HepG2 (cell line): ENCODE data around the gene SERPIND1. TPM values are rescaled to one million over a fixed set of nuclear protein-coding genes. Genes with fewer than 3 reads are reported as not detected.
A peak's percentile ranks its signal among the peaks of the same experiment; 100 is the strongest.

ENCODE experiments used
- GATAD1 ChIP-seq: IDR thresholded peaks from 2 replicates; pipeline ENCODE4 v1.6.1; 2016; ENCODE audit warnings: missing genetic modification reagents, missing compliant biosample characterization
- HNRNPUL1 ChIP-seq: fragments of 200-400 bp; formaldehyde crosslinking; IDR thresholded peaks from 2 replicates; pipeline ENCODE4 v1.6.1; 2017; ENCODE audit warnings: low read depth, mild to moderate bottlenecking, low read length, moderate library complexity
- JUND ChIP-seq: sonication (generic); formaldehyde crosslinking; IDR thresholded peaks from 2 replicates; pipeline ENCODE4 v1.8.0; 2022; ENCODE audit warnings: mild to moderate bottlenecking, missing genetic modification reagents
- NAIF1 ChIP-seq: sonication (generic); formaldehyde crosslinking; IDR thresholded peaks from 2 replicates; pipeline ENCODE4 v1.5.0; 2020; ENCODE audit warnings: mild to moderate bottlenecking, missing genetic modification reagents, borderline replicate concordance
- SMAD3 ChIP-seq: sonication (generic); formaldehyde crosslinking; IDR thresholded peaks from 2 replicates; pipeline ENCODE4 v1.4.0; 2020; ENCODE audit warnings: missing genetic modification reagents
- SNAPC5 ChIP-seq: sonication (generic); formaldehyde crosslinking; IDR thresholded peaks from 2 replicates; pipeline ENCODE4 v1.8.1; 2023; ENCODE audit warnings: mild to moderate bottlenecking, missing genetic modification reagents, borderline replicate concordance
- TFDP1 ChIP-seq: IDR thresholded peaks from 2 replicates; pipeline ENCODE4 v1.6.1; 2016; ENCODE audit warnings: missing compliant biosample characterization, missing genetic modification reagents, borderline replicate concordance
- ZFP41 ChIP-seq: sonication (generic); formaldehyde crosslinking; IDR thresholded peaks from 2 replicates; pipeline ENCODE4 v1.4.0; 2020; ENCODE audit warnings: mild to moderate bottlenecking, missing genetic modification reagents, borderline replicate concordance
- ZNF24 ChIP-seq: fragments of 450-650 bp; IDR thresholded peaks from 2 replicates; pipeline ENCODE4 v1.6.1; 2017; ENCODE audit warnings: antibody characterized with exemption, mild to moderate bottlenecking
- ZUFSP ChIP-seq: sonication (generic); formaldehyde crosslinking; IDR thresholded peaks from 2 replicates; pipeline ENCODE4 v1.9.0; 2021; ENCODE audit warnings: missing genetic modification reagents, mild to moderate bottlenecking, borderline replicate concordance
- polyA plus RNA-seq, 8 experiments: library from polyadenylated mRNA; depleted of rRNA in 3 of 8; stranded (reverse) in 7 of 8; unstranded in 1 of 8; fragments of >200 nt; fragmentation: Illumina TruSeq in 4 of 8; extraction: Trizol in 4 of 8; gene quantifications; 2 replicates each; pipeline versions ENCODE4 v1.2.1 to v1.2.3, GENCODE V29; 2011 to 2016; ENCODE audit warnings: low read depth in 4 of 8, missing spikeins in 1 of 8, mixed read lengths in 1 of 8; ENCODE audit not compliant: insufficient read depth in 1 of 8
- total RNA-seq, 5 experiments: library from RNA; depleted of rRNA; stranded (reverse); fragments of >200 nt; fragmentation: Illumina TruSeq; extraction: Trizol; gene quantifications; 2 replicates each; pipeline ENCODE4 v1.2.3, GENCODE V29; 2016; ENCODE audit warnings: low read depth in 1 of 5
- TF ChIP-seq, protein P1 (sequence below): sonication (generic); formaldehyde crosslinking; IDR thresholded peaks from 2 replicates; pipeline ENCODE4 v1.4.0; 2020; ENCODE audit warnings: mild to moderate bottlenecking, missing genetic modification reagents
- TF ChIP-seq, protein P2 (sequence below): sonication (generic); formaldehyde crosslinking; IDR thresholded peaks from 2 replicates; pipeline ENCODE4 v1.4.0; 2020; ENCODE audit warnings: missing genetic modification reagents, borderline replicate concordance

Gene SERPIND1
- total and polyA plus RNA-seq, 2 of the 13 experiments (the other 11 are each of a cell fraction or from before 2014, with no cell fraction given) = 111 to 350 TPM

DNA sequence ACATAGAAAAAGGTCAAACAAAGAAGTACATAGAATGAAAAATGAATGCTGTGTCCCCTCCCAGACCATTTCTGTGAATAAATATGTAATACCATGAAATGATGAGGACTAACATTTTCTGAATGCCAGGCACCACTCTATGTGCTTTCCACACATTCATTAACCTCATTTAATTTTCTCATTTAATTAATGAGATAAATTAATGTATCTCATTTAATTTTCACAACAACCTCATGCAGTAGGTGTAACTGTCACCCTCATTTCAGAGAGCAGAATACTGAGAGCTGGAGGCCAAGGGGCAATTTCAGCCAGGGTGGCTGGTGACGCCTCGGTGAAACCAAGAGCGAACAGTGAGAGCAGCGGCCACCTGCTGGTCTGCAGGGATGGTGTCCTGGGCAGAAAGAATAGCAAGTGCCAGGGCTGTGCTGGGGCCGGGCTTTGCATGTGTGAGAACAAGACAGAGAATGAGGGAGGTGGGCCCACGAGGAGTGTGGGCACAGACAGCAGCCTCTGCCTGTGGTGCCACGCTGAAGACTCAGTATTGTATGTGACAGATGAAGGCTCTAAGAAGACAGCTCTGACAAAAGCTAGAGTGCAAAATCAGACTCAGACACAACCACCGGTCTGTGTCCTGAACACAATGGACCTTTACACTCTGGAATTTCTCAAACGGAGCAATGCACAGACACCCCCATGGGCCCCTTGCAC, 1.8 kb upstream of the SERPIND1 start (continued):
- TF ChIP-seq NAIF1 (CRISPR knock-in tag) (0 out of 2 replicates have a peak, but pooled peaks have one; percentile 25), JUND (CRISPR knock-in tag) (no peak), ZUFSP (CRISPR knock-in tag) (no peak), SNAPC5 (no peak), TFDP1 (peak; percentile 40; the same call in 1 of the 2 replicates), SMAD3 (CRISPR knock-in tag) (peak; percentile 73; the same call in 1 of the 2 replicates), GATAD1 (CRISPR knock-in tag) (peak; percentile 25; the same call in 1 of the 2 replicates), ZFP41 (no peak), ZNF24 (no peak), HNRNPUL1 (no peak)
- TF ChIP-seq, protein P1, sequence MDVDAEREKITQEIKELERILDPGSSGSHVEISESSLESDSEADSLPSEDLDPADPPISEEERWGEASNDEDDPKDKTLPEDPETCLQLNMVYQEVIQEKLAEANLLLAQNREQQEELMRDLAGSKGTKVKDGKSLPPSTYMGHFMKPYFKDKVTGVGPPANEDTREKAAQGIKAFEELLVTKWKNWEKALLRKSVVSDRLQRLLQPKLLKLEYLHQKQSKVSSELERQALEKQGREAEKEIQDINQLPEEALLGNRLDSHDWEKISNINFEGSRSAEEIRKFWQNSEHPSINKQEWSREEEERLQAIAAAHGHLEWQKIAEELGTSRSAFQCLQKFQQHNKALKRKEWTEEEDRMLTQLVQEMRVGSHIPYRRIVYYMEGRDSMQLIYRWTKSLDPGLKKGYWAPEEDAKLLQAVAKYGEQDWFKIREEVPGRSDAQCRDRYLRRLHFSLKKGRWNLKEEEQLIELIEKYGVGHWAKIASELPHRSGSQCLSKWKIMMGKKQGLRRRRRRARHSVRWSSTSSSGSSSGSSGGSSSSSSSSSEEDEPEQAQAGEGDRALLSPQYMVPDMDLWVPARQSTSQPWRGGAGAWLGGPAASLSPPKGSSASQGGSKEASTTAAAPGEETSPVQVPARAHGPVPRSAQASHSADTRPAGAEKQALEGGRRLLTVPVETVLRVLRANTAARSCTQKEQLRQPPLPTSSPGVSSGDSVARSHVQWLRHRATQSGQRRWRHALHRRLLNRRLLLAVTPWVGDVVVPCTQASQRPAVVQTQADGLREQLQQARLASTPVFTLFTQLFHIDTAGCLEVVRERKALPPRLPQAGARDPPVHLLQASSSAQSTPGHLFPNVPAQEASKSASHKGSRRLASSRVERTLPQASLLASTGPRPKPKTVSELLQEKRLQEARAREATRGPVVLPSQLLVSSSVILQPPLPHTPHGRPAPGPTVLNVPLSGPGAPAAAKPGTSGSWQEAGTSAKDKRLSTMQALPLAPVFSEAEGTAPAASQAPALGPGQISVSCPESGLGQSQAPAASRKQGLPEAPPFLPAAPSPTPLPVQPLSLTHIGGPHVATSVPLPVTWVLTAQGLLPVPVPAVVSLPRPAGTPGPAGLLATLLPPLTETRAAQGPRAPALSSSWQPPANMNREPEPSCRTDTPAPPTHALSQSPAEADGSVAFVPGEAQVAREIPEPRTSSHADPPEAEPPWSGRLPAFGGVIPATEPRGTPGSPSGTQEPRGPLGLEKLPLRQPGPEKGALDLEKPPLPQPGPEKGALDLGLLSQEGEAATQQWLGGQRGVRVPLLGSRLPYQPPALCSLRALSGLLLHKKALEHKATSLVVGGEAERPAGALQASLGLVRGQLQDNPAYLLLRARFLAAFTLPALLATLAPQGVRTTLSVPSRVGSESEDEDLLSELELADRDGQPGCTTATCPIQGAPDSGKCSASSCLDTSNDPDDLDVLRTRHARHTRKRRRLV (CRISPR knock-in tag) = no peak
- TF ChIP-seq, protein P2, sequence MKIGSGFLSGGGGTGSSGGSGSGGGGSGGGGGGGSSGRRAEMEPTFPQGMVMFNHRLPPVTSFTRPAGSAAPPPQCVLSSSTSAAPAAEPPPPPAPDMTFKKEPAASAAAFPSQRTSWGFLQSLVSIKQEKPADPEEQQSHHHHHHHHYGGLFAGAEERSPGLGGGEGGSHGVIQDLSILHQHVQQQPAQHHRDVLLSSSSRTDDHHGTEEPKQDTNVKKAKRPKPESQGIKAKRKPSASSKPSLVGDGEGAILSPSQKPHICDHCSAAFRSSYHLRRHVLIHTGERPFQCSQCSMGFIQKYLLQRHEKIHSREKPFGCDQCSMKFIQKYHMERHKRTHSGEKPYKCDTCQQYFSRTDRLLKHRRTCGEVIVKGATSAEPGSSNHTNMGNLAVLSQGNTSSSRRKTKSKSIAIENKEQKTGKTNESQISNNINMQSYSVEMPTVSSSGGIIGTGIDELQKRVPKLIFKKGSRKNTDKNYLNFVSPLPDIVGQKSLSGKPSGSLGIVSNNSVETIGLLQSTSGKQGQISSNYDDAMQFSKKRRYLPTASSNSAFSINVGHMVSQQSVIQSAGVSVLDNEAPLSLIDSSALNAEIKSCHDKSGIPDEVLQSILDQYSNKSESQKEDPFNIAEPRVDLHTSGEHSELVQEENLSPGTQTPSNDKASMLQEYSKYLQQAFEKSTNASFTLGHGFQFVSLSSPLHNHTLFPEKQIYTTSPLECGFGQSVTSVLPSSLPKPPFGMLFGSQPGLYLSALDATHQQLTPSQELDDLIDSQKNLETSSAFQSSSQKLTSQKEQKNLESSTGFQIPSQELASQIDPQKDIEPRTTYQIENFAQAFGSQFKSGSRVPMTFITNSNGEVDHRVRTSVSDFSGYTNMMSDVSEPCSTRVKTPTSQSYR (CRISPR knock-in tag) = 0 out of 2 replicates have a peak, but pooled peaks have one; percentile 6
